Testis (tissue), 3 donors: ENCODE measurements around the gene MRE11. TPM values are rescaled to one million over a fixed set of nuclear protein-coding genes. Genes with fewer than 3 reads are reported as not detected.

Experiments used
- DNase-seq: peaks from one replicate; pipeline ENCODE4 v3.0.0-alpha.2; 2019
- H3K27ac ChIP-seq, 2 donors: fragments of 200-600 bp; sonication (generic); one replicate each; pipeline ENCODE4 v1.5.1; 2019
- H3K27me3 ChIP-seq: fragments of 200-600 bp; sonication (generic); one replicate; pipeline ENCODE4 v1.5.1; 2019
- H3K36me3 ChIP-seq: fragments of 200-600 bp; sonication (generic); one replicate; pipeline ENCODE4 v1.5.1; 2017; ENCODE audit warnings: low read depth; ENCODE audit errors: missing control alignments
- H3K4me1 ChIP-seq: fragments of 200-600 bp; sonication (generic); one replicate; pipeline ENCODE4 v1.5.1; 2019
- H3K4me3 ChIP-seq, 2 donors: fragments of 200-600 bp; sonication (generic); one replicate each; pipeline ENCODE4 v1.5.1; 2017 to 2019
- H3K9me3 ChIP-seq: fragments of 200-600 bp; sonication (generic); one replicate; pipeline ENCODE4 v1.5.1; 2017
- POLR2A ChIP-seq: fragments of 450-650 bp; IDR thresholded peaks from one replicate; pipeline ENCODE4 v1.6.1; 2017; ENCODE audit warnings: antibody characterized with exemption, mild to moderate bottlenecking, moderate library complexity
- WGBS, 2 donors: methylation state at CpG; one replicate each; pipeline ENCODE4 v1.1.5; 2018; 5-methylcytosine and 5-hydroxymethylcytosine counted together
- intact Hi-C: fragments of 100-400 bp; cut with DNase I; formaldehyde crosslinking; loops from one replicate; pipeline ENCODE4 v1.15.1; 2023; ENCODE audit warnings: low total_unique reads
- polyA plus RNA-seq: library from polyadenylated mRNA; stranded (reverse); fragments of 350-450 nt; fragmentation: Illumina TruSeq; extraction: RNeasy Lipid Tissue Mini Kit (QIAGEN cat#74804); gene quantifications from one replicate; pipeline ENCODE4 v1.2.3, GENCODE V29; 2014; ENCODE audit warnings: low read depth, low replicate concordance; ENCODE audit not compliant: insufficient read depth
- total RNA-seq, 2 donors: library from RNA; depleted of rRNA; stranded (reverse); fragments of >200 nt; gene quantifications; one replicate each; pipeline ENCODE4 v1.2.3, GENCODE V29; 2016
- TF ChIP-seq, protein P1 (sequence below), 3 experiments: fragments of 450-650 bp in 2 of 3; fragments of 200-600 bp in 1 of 3; sonication (generic) in 1 of 3; IDR thresholded peaks; one replicate each; pipeline ENCODE4 v1.5.1; 2016 to 2019; ENCODE audit warnings: antibody characterized with exemption in 3 of 3, mild to moderate bottlenecking in 2 of 3, moderate library complexity in 1 of 3

The MRE11 gene
- total and polyA plus RNA-seq, 3 donors from 2014 or later: 9.2 to 19.8 (median 15.2) TPM

- Histone ChIP-seq H3K4me3 (no peak overlapping the region), H3K27me3 (no peaks in the 10 kb centered on the region), H3K4me1 (peaks cover 10% of the 10 kb centered on the region), H3K36me3 (no peaks in the 10 kb centered on the region), H3K27ac (no peak overlapping the region), H3K9me3 (no peaks in the 10 kb centered on the region)
- 79 to 81% methylated on average over 4 of the region's 4 CpGs for WGBS, 2 donors
- intact Hi-C loops: no loop called here
- TF ChIP-seq, protein P1, sequence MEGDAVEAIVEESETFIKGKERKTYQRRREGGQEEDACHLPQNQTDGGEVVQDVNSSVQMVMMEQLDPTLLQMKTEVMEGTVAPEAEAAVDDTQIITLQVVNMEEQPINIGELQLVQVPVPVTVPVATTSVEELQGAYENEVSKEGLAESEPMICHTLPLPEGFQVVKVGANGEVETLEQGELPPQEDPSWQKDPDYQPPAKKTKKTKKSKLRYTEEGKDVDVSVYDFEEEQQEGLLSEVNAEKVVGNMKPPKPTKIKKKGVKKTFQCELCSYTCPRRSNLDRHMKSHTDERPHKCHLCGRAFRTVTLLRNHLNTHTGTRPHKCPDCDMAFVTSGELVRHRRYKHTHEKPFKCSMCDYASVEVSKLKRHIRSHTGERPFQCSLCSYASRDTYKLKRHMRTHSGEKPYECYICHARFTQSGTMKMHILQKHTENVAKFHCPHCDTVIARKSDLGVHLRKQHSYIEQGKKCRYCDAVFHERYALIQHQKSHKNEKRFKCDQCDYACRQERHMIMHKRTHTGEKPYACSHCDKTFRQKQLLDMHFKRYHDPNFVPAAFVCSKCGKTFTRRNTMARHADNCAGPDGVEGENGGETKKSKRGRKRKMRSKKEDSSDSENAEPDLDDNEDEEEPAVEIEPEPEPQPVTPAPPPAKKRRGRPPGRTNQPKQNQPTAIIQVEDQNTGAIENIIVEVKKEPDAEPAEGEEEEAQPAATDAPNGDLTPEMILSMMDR (IDR thresholded peaks at IDR 0.05): no peak
- no peak for TF ChIP-seq POLR2A
- no peak for DNase-seq
Observed at GRCh38 chr11:94405062-94405833, 88.4 kb downstream of the MRE11 start.

DNA sequence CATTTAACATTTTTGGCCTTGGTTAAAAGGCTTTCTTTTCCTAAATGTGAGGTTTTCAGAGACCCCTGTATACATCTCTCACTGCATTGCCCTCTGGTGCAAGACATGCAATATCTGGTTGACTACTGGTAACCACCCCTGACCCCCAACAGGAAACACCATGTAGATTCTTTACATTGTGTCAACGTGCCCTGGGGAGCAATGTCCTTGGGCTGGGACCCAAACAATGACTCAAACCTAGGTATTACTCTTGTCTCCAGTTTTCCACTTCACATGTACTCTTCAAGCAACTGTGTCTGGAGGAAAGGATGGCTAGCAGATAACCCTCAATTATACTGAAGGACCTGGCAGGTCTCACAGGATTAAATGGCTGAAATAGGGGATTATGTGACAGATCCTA lies 91.3 kb downstream of the MRE11 start:
- 9 to 40% methylated on average over 1 of the region's 1 CpG for WGBS, 2 donors
- no peak overlapping the region for H3K27ac ChIP-seq
- H3K36me3 ChIP-seq: no peaks in the 10 kb centered on the region
- no peak for DNase-seq
- no peaks in the 10 kb centered on the region for H3K27me3 ChIP-seq
- intact Hi-C loops: no loop called here
- H3K4me3 ChIP-seq: no peak overlapping the region
- H3K9me3 ChIP-seq: no peaks in the 10 kb centered on the region
- peaks cover 10% of the 10 kb centered on the region for H3K4me1 ChIP-seq
- no peak for TF ChIP-seq POLR2A
- TF ChIP-seq, protein P1 (IDR thresholded peaks at IDR 0.05): no peak

DNA sequence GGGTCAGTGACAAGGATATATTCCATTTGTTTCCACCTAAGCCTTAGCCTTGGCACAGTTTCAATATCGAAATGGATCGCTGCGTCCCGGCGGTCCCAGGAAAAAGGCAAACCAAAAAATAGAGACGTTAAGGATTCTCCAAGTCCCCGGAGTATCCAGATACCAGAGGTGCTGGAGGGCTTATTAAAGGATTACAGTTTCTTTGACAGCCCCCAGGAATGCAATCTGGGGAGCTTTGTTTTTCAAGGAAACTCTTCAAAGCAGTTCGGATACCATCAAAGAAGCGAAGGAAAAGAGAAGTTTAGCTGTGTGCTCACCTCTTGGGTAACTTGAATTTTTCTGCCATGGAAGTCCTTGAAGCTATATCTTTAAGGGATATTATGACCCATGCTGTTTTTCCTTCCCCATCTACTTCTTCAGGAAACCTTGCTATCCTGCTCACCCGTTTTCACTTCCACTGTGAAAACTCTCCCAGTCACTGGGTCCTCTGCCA lies 91.8 kb downstream of the MRE11 start:
- Histone ChIP-seq H3K27me3 (no peaks in the 10 kb centered on the region), H3K4me1 (peaks cover 10% of the 10 kb centered on the region), H3K9me3 (no peaks in the 10 kb centered on the region), H3K36me3 (no peaks in the 10 kb centered on the region), H3K27ac (no peak overlapping the region), H3K4me3 (peak overlapping the region in 1 of 2 donors; percentile 43)
- DNase-seq: no peak
- 12 to 15% methylated on average over 10 of the region's 10 CpGs for WGBS, 2 donors
- TF ChIP-seq, protein P1 (IDR thresholded peaks at IDR 0.05): no peak
- intact Hi-C loops: no loop called here

DNA sequence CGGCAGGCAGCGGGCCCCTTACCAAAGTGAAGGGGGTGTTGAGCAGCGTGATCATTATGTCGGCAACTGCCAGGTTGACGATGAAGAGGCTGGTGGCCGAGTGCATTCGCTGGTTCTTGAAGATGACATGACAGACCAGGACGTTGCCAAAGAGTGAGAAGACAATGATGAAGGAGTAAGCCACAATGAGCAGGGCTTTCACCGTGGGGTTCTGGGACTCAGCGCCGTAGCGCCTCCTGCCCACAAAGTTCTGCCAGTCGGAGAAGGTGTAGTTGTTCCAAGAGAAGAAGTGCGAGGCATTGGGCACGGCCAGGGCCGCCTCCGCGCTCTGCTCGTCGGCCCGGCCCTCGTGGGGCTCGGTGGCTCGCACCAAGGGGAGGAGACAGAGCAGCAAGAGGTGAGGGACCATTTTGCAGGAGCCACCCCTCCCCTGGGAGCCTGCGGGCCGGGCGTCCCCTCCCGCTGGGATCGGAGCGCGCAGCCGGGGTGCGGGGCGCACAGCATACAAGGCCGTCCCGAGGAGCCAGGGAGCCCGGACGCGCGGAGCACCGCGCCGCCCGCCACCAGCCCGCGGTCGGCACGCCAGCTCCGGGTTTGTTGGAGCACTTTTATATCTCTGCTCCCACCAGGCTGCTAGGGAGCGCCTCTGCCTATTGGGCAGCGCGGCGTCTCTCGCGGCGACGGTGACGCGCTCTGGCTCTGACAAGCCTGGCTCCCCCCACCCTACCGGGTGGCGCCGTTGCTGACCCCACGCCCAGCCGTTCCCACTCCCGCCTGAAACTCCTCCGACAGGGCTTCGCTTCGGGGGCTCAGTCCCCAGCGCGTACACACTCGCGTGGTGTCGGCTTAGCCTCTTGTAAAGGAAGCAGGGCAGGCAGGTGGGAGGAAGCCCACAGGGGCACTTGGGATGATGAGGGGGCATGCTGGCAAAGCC lies 92.5 kb downstream of the MRE11 start, which contains the start of gene GPR83:
GPR83 (minus strand) TSS at position 581 of the 934 bp plus-strand sequence; CDS start at position 409, 172 bp downstream.
- Histone ChIP-seq H3K27ac (no peak within 1 kb of the TSS), H3K36me3 (no peaks in the 10 kb centered on the region), H3K9me3 (no peaks in the 10 kb centered on the region), H3K4me3 (peak within 1 kb of the TSS; percentile 26 to 43), H3K4me1 (peaks cover 10% of the 10 kb centered on the region), H3K27me3 (no peaks in the 10 kb centered on the region)
- 2 to 5% methylated on average over 13 to 66 of the region's 73 CpGs for WGBS, 2 donors
- peak; percentile 18 for DNase-seq
- intact Hi-C loops: no loop called here
- TF ChIP-seq, protein P1 (IDR thresholded peaks at IDR 0.05): no peak
- TF ChIP-seq POLR2A: no peak
